ENCODE data around the gene SORCS3.

Gene SORCS3

GRCh38 chr10:105206616-105207015 lies 565.5 kb downstream of the SORCS3 start:
- DNase-seq: no peak

DNA sequence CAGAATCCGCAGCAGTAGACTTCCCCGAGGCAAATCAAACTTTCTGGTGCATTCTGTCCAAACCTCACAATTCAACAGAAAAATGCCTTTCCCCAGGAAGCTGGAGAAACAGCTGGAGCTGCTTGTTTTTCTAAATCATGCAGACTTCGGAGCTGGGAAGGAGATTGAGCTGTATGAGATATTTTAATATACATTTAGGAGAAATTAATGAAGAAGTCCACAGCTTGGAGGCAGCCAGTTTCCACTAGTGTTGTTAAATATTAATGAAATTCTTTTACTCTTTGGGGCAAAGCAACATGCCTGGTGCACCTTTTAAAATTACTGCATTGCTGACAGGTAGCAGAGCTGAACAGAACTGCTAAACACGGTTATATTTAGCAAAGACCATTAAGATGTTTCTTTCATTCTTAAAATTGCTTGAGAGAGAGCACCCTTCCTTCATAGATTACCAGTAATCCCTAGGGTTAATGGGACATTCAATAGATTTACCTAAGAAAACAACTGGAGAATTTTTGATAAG lies 566.4 kb downstream of the SORCS3 start:
- DNase-seq: no peak

DNA sequence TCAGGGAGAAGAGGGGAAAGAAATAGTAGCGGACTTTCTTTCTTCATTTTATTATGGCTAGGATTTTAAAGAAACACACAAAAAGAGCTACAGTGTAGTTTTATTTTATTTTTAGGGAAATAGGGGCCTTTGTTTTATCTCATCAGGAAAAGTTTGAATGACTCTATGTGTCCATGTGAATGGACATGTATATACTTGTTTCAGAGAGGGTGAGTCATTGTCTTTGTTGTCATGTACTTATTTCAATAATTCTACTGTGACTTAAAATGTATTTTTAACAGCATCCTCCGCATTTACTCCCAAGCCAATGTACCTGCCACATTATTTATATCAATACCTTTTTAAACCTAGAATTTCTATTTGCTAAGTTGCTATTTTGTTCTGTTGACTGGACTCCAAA lies 569.5 kb downstream of the SORCS3 start:
- DNase-seq: no peak

DNA sequence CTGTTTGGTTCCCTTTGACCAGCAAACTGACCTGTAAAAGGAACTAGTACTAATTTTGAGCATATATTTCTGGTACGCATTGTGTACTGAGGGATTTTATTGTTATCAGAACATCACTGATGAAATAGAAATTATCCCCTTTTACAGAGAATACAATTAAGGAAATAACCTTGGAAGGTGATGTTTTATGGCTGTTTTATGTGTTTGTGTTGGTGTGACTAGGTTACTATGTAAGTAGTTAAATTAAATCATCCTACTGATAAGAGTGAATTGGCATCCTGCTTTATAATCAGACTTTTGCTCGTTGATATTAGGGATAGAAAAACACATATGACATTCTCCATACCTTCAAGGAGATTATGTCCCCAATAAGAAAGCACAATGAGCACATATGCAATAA lies 596.6 kb downstream of the SORCS3 start:
- DNase-seq: no peak

DNA sequence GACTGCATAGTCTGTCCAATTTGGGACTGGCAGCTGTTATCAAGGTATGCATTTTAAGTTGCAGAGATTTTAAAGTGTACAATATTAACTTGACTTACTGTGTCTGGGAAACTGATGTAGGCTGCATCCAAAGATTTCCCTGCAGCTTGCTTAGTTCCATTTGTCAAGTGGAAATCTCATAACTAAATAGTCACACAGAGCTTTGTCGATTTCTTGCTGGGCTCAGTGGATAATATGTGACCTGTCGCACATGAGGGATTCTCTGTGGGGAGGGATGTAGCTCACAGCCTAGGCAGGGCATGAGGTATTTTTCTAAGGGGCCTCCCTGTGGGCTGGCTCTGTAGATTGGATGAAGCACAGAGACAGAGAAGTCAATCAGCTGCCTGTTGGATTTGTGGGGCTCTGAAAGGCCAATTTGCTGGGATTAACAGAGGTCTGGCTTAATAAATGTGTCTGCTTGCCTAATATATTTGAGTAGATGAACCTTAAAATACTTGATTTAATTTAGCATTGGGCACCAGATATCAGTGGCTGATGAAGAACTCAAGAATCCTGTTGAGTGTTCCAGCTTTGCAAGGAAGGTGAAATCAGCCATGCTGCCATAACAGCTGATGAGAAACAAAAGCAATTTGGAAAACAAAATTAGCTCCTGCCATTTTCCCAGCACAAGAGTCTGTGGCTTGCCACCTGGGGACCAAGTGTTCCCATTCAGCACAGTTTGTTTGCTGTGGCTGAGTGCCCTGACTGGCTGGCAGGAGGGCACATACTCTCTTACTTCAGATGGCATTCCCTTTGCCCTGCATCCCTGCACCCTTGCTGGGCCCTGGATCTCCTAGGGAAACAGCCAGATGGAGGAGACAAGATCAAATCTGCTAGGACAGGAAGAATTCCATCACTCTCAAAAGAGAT lies 598.5 kb downstream of the SORCS3 start:
- no peak for DNase-seq

- DNase-seq: no peak
Observed at GRCh38 chr10:105241254-105241653, 600.2 kb downstream of the SORCS3 start.

- no peak for DNase-seq
Observed at GRCh38 chr10:105243381-105243780, 602.3 kb downstream of the SORCS3 start.

DNA sequence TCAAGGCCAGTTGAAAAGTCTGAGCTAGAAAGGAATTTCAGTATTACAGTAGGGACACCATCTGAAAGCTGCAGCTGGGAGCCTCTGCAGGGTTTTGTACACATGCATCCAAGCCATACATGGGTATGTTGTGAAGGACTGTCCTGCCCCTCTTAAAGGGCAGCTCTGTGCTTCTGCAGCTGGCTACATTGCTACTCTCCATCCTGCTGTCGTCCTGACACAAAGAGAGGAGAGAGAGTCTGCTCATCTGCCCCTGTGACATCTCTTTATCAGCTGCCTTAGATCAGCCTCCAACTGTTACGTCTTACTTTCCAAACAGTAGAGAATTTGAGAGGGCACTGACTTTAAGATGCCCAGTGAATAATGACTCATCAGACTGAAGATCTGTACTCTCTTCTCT lies 602.7 kb downstream of the SORCS3 start:
- no peak for DNase-seq

GRCh38 chr10:105247831-105248499 lies 606.9 kb downstream of the SORCS3 start:
- no peak for DNase-seq

DNA sequence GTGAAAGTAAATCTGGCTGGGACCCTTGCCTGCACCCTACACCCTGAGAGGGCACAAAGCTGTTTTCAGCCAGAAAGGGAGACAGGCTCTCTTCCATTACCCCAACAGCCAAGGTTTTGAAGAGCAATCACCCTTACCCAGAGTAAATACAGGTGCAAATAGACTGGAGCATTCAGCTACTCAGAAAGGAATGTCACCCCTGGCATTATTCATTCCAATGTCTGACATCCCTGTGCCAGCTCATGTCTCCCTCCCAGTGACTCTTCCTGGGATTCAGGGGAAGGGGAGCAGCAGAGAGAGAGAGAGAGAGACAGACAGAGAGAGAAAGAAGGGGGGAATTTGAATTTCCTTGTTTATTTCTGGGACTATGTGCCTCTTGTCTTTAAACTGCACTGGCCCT lies 611.8 kb downstream of the SORCS3 start:
- no peak for DNase-seq

DNA sequence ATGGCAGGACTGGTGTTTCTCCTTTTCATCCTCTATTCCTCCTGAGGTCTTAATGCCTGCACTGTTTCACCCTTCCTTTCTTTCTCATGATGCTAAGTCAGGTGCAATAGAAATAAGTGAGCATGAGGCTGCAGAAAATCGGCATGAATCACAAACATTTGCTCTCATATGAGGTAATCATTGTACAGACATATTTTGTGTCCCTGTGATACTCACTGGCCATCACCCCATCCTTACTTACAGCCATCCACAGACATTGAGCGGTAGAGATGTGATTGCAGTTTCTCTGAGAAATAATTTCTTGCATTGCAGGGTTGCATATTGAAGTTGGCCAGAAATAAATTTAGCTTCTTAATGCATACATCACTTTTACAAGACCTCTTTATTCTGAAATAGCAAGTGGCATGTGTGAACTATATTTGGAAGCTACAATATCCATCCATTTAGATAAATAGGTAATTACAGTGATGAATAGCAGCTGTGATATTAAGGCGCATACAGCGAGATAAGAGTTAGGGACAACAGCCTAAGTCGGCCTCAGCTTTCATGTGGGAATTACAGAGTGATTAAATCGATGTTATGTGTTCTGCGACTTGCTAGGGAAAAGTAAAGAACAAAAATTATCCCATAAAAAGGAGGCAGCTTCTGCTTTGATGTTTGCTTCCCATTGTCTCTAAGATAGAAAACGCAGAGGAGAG lies 612.6 kb downstream of the SORCS3 start:
- DNase-seq: no peak

DNA sequence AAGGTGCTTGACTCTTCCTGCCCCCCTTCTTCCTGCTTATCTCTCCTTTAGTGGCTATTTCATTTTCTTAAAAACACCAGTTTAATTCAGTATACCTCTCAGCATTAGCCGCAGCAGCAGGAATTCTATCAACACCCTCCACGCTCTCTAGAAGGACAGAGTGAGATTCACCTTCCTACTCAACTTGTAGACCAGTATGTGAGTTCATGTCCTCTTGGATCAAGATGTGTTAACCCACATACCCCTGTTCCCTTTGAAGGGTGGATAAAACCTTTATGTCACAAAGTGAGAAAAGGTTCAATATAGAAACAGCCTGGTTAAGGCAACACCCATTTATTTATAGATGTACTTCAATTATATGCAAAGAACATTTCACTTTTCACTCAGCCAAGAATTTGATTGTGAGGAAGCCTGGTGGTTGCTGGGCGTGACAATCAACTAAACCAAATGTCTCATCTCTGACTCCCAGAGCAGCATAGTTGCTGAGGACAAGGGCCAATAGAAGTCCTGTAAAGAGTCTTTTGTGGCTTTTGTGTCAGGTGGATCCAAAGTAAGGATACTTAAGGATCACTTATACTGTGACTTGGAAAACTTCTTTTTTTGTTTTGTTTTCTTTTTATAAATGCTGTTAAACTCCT lies 617.1 kb downstream of the SORCS3 start:
- DNase-seq: no peak

- DNase-seq: no peak
Observed at GRCh38 chr10:105258674-105259065, 617.6 kb downstream of the SORCS3 start.

DNA sequence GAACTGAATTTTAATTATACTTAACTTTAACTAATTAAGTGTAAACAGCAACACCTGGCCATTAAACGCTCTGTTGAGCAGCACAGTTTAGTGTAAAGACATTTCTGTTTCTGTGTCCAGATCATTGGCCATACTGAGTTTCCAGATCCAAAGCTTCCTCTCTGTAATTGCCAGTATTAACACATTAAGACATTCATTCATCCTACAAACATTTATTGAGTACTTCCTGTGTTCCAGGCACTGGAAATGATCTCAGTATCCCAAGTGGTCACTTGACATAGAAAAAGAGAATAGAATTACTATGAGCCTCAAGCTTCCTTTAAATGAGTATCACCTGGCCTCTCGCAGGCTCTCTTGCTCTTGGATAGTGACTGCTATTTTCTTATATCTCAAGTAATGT lies 618.1 kb downstream of the SORCS3 start:
- DNase-seq: no peak

GRCh38 chr10:105262666-105263065 lies 621.6 kb downstream of the SORCS3 start:
- DNase-seq: no peak

- no peak for DNase-seq
Observed at GRCh38 chr10:105266966-105267539, 626.0 kb downstream of the SORCS3 start.

DNA sequence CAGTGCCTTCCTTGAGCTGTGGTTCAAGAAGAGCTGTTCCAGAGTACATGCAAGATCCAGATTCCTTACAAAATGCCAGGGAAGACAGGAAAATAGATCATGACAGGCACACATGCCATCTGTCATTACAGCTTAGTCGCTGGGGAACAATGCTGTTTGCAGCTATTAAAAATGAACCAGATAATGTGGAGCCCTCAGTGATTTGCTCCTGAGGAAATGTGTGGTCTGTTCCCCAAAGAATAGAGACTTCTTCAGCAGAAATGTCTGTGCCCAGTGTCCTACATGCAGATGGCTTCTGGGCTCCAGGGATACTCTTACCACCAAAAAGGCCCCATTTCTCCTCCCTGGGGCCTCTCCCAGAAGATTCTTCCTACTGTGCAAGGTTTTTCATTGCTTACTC lies 627.9 kb downstream of the SORCS3 start:
- no peak for DNase-seq

DNA sequence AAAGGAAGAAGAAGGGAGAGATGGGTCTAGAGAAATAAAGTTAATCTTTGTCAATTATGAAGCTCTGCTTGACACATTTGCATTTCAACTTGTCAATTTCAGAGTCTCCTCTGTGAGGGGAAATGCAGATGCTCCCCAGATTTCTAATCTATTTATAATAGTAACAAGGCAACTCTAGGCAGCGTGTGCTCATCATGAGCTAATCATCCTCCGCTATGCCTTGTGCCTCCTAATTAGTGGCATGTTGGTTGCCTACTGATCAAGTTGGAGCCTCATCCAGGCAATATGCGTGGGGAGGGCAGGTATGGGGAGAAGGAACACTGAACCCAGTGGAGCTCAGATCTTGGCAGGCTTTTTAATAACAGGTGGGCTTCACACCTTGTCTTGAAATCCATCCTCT lies 628.6 kb downstream of the SORCS3 start:
- no peak for DNase-seq

- DNase-seq: no peak
Observed at GRCh38 chr10:105274556-105275070, 633.5 kb downstream of the SORCS3 start.

DNA sequence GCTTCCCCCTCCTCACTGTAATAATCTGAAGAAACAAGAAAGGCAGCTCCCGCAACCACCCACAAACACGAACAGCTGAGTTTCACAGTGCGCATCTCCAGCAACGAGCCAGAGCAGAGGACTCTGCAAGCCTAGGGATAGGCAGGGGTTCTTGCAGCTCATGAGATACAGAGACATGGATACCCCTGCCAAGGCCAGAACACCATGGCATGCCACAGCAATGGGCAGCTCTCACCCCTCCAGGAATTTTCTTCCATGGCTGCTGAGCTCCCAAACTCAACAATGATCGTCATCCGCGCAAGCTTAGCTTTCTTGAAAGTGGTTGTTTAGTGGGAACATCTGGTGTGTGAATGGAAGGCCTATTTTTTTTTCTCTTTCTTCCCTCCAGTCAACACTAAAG lies 637.3 kb downstream of the SORCS3 start:
- no peak for DNase-seq

- DNase-seq: no peak
Observed at GRCh38 chr10:105279101-105279500, 638.0 kb downstream of the SORCS3 start.

DNA sequence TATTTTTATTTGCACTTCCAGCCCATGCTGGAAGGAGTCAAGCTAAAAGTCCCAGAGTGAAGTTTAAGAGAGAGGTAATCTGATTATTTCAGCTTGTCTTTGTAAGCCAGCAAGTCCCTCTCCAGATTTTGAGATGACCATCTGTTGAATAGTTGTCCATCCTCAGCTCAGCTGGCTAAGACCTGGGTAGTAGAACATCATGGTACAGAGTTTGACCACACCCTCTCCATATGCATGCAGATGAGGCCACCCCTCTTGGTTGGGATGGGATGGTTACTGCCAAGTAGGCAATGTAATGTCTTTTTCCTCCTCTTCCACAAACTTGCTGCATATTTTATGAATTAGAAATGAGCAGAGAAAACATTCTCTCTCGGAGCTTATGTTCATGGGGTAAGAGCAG lies 639.8 kb downstream of the SORCS3 start:
- no peak for DNase-seq

Measured in CD4-positive, alpha-beta T cell treated with Interleukin-4 for 4 hours (primary cell).